ENCODE results near the gene SPCS3.

DNA sequence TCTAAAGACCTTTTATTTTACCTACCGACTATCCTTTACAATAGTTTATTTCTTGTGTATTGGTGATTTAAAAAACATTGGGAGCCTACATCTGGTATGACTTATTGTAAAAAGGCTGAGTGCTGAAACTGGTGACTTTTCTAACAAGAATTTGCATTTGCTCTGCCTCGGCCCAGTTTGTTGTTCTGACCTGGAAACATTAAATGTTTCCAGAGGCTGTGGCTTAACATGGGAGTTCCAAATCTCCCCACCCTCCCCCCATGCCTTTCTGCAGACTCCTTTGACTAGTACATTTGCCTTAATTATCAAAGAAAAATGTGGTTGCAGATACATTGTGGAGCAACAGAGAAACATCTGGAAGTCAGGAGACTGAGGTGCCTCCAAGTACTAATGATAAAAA is 39.8 kb downstream of the SPCS3 start:
- TF ChIP-seq, protein P1, sequence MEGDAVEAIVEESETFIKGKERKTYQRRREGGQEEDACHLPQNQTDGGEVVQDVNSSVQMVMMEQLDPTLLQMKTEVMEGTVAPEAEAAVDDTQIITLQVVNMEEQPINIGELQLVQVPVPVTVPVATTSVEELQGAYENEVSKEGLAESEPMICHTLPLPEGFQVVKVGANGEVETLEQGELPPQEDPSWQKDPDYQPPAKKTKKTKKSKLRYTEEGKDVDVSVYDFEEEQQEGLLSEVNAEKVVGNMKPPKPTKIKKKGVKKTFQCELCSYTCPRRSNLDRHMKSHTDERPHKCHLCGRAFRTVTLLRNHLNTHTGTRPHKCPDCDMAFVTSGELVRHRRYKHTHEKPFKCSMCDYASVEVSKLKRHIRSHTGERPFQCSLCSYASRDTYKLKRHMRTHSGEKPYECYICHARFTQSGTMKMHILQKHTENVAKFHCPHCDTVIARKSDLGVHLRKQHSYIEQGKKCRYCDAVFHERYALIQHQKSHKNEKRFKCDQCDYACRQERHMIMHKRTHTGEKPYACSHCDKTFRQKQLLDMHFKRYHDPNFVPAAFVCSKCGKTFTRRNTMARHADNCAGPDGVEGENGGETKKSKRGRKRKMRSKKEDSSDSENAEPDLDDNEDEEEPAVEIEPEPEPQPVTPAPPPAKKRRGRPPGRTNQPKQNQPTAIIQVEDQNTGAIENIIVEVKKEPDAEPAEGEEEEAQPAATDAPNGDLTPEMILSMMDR (conservative IDR thresholded peaks at IDR 0.05; ENCODE audit: low read length): no peak
- no peak for TF ChIP-seq EZH2phosphoT487 (IDR thresholded peaks at IDR 0.05; ENCODE audit: borderline replicate concordance)
